Epithelial cell of proximal tubule (primary cell): ENCODE results near the gene SCFD2. TPM values are rescaled to one million over a fixed set of nuclear protein-coding genes. Genes with fewer than 3 reads are reported as not detected.
A peak's percentile ranks its signal among the peaks of the same experiment; 100 is the strongest.

Experiments
- DNase-seq: peaks from one replicate; pipeline ENCODE4 v3.0.0-alpha.2; 2011; ENCODE audit warnings: low read depth
- H3K4me3 ChIP-seq: 2 replicates; pipeline ENCODE4 v1.5.1; 2011; ENCODE audit warnings: low read depth, mild to moderate bottlenecking, low read length
- total RNA-seq: library from RNA; depleted of rRNA; stranded (reverse); fragments of >200 nt; gene quantifications from 2 replicates; pipeline ENCODE4 v1.2.3, GENCODE V29; 2015
- TF ChIP-seq, protein P1 (sequence below): conservative IDR thresholded peaks from 2 replicates; pipeline ENCODE4 v1.5.1; 2012; ENCODE audit warnings: low read depth, mild to moderate bottlenecking, low read length

Gene SCFD2
- total RNA-seq, 1 donor from 2014 or later, result 8.9 TPM

DNA sequence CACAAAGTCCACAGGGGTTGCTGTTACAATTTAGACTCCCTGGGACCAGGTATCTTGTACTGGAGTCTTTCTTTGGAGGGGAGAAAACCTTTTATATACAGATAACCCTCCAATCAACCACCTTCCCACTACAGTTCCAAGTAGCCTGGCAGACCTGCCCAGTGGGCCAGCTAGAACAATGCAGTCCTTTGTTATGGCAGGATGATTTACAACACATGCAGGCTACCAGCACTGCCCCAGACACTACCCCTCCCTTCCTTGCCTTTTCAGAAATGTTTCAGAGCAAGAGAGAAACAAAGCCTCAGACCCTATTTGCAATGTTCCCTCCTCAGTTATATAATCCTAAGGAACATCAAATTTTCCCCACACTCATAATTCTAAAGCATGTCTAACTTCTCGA lies 492.7 kb downstream of the SCFD2 start:
- TF ChIP-seq, protein P1, sequence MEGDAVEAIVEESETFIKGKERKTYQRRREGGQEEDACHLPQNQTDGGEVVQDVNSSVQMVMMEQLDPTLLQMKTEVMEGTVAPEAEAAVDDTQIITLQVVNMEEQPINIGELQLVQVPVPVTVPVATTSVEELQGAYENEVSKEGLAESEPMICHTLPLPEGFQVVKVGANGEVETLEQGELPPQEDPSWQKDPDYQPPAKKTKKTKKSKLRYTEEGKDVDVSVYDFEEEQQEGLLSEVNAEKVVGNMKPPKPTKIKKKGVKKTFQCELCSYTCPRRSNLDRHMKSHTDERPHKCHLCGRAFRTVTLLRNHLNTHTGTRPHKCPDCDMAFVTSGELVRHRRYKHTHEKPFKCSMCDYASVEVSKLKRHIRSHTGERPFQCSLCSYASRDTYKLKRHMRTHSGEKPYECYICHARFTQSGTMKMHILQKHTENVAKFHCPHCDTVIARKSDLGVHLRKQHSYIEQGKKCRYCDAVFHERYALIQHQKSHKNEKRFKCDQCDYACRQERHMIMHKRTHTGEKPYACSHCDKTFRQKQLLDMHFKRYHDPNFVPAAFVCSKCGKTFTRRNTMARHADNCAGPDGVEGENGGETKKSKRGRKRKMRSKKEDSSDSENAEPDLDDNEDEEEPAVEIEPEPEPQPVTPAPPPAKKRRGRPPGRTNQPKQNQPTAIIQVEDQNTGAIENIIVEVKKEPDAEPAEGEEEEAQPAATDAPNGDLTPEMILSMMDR, result no peak
- no peak overlapping the region for H3K4me3 ChIP-seq
- DNase-seq, result no peak

DNA sequence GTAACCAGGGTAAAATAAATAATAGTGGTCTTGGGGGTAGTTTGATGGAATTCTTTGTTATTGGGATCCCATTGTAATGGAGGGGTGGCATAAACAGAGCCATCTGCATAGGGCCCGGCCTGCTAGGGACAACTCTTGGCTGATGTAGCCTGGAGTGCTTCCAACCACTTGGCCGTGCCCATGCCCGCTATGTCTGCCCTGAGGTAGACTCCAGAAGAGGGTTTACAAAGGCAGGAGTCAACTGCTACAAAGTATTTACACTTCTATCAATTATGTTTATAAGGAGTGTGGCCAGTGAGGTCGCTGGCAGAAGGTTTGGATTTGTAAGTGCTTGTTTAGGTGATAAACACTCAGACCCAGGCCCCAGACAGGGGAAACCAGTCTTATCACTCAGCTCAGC lies 495.6 kb downstream of the SCFD2 start:
- TF ChIP-seq, protein P1, result no peak
- H3K4me3 ChIP-seq, result no peak overlapping the region
- no peak for DNase-seq

DNA sequence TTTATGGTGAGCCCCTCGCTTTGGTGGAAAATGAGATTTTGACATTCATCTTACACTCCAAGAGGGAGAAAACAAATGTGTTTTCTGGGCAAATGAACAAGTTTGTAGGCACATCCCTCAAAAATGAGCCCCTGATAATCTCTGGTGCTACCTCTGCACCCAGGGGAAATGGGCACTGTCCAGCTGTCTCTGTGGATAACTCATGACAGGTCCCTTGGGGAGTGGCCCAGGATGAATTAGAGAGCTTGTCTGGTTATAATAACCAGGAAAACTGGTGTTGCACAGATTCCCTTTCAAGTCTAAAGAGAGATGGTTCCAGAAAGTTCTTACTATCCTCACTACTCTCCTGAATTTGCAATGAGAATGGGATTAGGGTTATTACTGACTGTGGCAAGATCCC lies 496.2 kb downstream of the SCFD2 start:
- no peak overlapping the region for H3K4me3 ChIP-seq
- no peak for DNase-seq
- TF ChIP-seq, protein P1, result no peak

DNA sequence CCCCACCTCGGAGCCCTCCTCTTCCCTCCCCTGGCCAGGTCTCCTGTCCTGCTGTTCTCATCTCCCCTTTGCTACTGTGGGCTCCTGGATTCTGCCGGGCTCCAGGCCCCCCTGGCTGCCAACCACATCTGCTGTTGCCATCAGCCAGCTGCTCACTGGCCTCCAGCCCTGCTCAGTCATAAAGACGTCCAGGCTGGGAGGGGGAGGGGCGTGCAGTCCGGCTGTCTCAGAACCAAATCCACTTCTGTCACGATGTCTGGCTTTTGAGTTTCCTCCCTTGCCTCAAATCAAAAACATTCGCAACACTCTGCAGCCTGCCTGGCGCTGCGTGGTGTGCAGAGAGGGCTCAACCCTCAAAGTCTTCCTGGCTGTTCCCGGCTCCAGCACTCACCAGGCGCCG lies 496.7 kb downstream of the SCFD2 start:
- H3K4me3 ChIP-seq, result no peak overlapping the region
- TF ChIP-seq, protein P1, result no peak
- no peak for DNase-seq

DNA sequence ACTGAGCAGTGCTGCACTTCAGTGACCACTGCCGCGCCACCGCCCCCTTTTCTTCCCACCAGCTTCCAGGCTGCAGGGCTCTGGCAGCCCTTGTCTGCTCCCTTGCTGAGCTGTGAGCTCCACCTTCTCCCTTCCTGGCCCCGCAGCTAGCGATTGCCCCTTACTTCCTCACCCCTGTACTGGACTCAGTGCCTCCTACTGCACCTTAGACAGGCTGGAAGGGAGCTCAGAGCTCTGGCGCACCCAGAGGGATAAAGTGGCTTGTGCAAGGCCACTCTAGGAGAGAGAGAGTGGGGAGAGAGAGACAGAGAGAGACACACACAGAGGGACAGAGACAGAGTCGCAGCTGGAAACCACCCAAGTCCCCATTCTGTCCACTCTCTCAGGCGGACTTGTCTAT lies 497.7 kb downstream of the SCFD2 start:
- DNase-seq, result no peak
- H3K4me3 ChIP-seq, result no peak overlapping the region
- TF ChIP-seq, protein P1, result peak; percentile 19

DNA sequence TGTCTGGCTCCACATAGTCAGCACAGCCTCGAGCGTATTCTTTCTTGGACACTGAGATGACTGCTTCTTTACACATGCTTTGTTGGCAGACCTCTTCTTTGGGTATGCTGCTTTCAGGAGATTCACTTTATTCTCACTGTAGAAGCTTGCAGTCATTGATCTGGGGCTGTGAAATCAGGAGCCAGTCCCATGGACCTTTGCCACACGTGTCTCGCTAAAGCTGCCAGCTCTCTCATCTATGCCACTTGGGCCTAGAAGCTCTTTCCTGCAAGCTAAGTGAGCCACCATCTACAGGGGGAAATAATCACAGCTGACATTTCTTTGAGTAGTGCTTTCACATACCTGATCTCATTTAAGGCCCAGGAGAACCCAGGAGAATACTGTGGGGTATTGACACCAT lies 498.7 kb downstream of the SCFD2 start:
- TF ChIP-seq, protein P1, result no peak
- DNase-seq, result no peak
- no peak overlapping the region for H3K4me3 ChIP-seq

DNA sequence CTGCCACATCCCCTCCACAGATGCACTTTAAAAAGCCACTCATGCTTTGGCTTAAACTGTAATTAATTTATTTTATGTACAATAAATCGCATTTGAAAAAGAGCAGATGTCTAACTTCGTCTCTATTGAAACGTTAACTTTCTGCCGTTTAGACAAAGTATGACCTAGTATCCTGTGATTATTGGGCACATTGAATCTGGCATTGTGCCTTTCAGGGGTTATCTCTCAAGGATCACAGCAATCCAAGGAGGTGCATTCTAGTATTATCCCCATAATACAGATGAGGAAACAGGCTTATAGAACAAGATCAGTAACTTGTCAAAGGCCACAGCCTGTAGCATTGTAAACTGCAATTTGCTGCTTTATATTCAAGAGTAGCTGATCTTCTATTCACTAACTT lies 499.1 kb downstream of the SCFD2 start:
- no peak overlapping the region for H3K4me3 ChIP-seq
- TF ChIP-seq, protein P1, result no peak
- no peak for DNase-seq
